ENCODE data around the gene LAPTM5.
A peak's percentile ranks its signal among the peaks of the same experiment; 100 is the strongest.

Gene LAPTM5, protein sequence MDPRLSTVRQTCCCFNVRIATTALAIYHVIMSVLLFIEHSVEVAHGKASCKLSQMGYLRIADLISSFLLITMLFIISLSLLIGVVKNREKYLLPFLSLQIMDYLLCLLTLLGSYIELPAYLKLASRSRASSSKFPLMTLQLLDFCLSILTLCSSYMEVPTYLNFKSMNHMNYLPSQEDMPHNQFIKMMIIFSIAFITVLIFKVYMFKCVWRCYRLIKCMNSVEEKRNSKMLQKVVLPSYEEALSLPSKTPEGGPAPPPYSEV

DNA sequence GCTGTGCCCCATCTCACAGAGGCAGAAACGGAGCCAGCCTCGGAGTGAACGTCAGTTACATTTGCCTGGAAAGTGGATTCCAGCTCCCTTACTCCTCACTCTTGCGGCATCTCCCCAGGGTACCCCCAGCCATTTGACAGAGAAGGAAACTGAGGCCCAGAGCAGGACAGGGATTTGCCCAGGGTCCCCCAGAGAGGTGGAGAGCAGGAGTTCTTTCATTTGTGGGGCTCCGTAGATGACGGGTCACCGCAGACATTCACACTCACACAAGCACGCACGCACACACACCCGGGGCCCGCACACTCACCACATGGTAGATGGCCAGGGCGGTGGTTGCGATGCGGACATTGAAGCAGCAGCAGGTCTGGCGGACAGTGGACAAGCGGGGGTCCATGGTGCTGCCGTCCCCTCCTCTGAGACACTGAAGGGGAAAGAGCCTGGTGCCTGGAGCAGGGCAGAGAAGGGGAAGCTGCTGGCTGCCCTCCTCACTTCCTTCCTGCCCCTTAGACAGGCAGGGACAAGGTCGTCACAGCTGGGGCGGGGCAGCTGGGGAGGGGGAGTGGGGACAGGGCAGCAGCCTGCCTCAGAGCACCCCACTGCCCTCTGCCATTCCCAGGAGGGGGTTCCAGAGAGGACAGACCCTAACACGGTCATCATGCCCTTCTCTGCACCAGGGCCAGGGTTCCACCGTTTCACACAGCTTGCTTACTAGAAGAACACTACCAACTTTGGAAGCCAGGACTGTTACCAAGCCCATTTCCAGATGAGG is at the start of gene LAPTM5:
TSS of gene LAPTM5 (minus strand) at position 423 of the 769 bp plus-strand sequence. CDS start at position 394, 29 bp downstream.
- H3K4me1 ChIP-seq (ENCODE audit: control insufficient read depth, insufficient read depth, low read length) = no peaks in the 10 kb centered on the region
- ChIA-PET CTCF (interaction anchor here (0.6 to 1.2 kb wide), 3 partner anchors 22 to 1372 kb away, joined by 4 to 12 read pairs (median 4); no protein-coding TSS in a partner anchor), POLR2A (interaction anchor here (1.3 kb wide), 1 partner anchor 30 kb away, joined by 3 read pairs; no protein-coding TSS in a partner anchor)
- no peaks in the 10 kb centered on the region for H3K36me3 ChIP-seq (ENCODE audit: control insufficient read depth in 2 of 2, insufficient read depth in 1 of 2, low read length in 2 of 2)
- H3K27ac ChIP-seq (ENCODE audit: extremely low read depth, low read depth, low read length) = no peak within 1 kb of the TSS
- no peaks in the 10 kb centered on the region for H3K9me3 ChIP-seq (ENCODE audit: control insufficient read depth, insufficient read depth, low read depth, low read length)
- H3K4me3 ChIP-seq (ENCODE audit: low read depth, low read length) = no peak within 1 kb of the TSS
- no peak for TF ChIP-seq ZNF623 (tag by site-specific recombination; IDR thresholded peaks at IDR 0.05)
- TF ChIP-seq ZNF19 (tag by site-specific recombination; IDR thresholded peaks at IDR 0.05; ENCODE audit: low read depth) = no peak
- no peak for TF ChIP-seq AEBP2 (tag by site-specific recombination; IDR thresholded peaks at IDR 0.05; ENCODE audit: borderline replicate concordance)
- no peak for TF ChIP-seq KLF9 (tag by site-specific recombination; IDR thresholded peaks at IDR 0.05; ENCODE audit: low read depth)

- H3K4me3 ChIP-seq (ENCODE audit: low read depth, low read length) = no peak overlapping the region
- TF ChIP-seq ZNF664 (tag by site-specific recombination; IDR thresholded peaks at IDR 0.05) (peak; percentile 100), ZNF184 (tag by site-specific recombination; IDR thresholded peaks at IDR 0.05) (no peak), ZNF223 (tag by site-specific recombination; IDR thresholded peaks at IDR 0.05) (0 out of 2 replicates have a peak, but pooled peaks have one; percentile 9), HOXC10 (CRISPR knock-in tag; IDR thresholded peaks at IDR 0.05) (no peak), ZNF202 (tag by site-specific recombination; IDR thresholded peaks at IDR 0.05; ENCODE audit: borderline replicate concordance) (no peak), ZFP69B (tag by site-specific recombination; IDR thresholded peaks at IDR 0.05) (no peak), ZNF121 (tag by site-specific recombination; IDR thresholded peaks at IDR 0.05) (no peak), ZNF792 (tag by site-specific recombination; IDR thresholded peaks at IDR 0.05) (peak; percentile 85), SP2 (tag by site-specific recombination; IDR thresholded peaks at IDR 0.05) (0 out of 2 replicates have a peak, but pooled peaks have one; percentile 4), RBAK (tag by site-specific recombination; IDR thresholded peaks at IDR 0.05) (no peak), ZNF112 (tag by site-specific recombination; IDR thresholded peaks at IDR 0.05) (no peak), ZNF449 (tag by site-specific recombination; IDR thresholded peaks at IDR 0.05) (no peak), ZNF514 (tag by site-specific recombination; IDR thresholded peaks at IDR 0.05) (no peak)
- TF ChIP-seq, protein P1, sequence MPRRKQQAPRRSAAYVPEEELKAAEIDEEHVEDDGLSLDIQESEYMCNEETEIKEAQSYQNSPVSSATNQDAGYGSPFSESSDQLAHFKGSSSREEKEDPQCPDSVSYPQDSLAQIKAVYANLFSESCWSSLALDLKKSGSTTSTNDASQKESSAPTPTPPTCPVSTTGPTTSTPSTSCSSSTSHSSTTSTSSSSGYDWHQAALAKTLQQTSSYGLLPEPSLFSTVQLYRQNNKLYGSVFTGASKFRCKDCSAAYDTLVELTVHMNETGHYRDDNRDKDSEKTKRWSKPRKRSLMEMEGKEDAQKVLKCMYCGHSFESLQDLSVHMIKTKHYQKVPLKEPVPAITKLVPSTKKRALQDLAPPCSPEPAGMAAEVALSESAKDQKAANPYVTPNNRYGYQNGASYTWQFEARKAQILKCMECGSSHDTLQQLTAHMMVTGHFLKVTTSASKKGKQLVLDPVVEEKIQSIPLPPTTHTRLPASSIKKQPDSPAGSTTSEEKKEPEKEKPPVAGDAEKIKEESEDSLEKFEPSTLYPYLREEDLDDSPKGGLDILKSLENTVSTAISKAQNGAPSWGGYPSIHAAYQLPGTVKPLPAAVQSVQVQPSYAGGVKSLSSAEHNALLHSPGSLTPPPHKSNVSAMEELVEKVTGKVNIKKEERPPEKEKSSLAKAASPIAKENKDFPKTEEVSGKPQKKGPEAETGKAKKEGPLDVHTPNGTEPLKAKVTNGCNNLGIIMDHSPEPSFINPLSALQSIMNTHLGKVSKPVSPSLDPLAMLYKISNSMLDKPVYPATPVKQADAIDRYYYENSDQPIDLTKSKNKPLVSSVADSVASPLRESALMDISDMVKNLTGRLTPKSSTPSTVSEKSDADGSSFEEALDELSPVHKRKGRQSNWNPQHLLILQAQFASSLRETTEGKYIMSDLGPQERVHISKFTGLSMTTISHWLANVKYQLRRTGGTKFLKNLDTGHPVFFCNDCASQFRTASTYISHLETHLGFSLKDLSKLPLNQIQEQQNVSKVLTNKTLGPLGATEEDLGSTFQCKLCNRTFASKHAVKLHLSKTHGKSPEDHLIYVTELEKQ (tag by site-specific recombination; IDR thresholded peaks at IDR 0.05; ENCODE audit: borderline replicate concordance) = no peak
- TF ChIP-seq, protein P2, sequence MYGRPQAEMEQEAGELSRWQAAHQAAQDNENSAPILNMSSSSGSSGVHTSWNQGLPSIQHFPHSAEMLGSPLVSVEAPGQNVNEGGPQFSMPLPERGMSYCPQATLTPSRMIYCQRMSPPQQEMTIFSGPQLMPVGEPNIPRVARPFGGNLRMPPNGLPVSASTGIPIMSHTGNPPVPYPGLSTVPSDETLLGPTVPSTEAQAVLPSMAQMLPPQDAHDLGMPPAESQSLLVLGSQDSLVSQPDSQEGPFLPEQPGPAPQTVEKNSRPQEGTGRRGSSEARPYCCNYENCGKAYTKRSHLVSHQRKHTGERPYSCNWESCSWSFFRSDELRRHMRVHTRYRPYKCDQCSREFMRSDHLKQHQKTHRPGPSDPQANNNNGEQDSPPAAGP (tag by site-specific recombination; IDR thresholded peaks at IDR 0.05) = no peak
- TF ChIP-seq, protein P3, sequence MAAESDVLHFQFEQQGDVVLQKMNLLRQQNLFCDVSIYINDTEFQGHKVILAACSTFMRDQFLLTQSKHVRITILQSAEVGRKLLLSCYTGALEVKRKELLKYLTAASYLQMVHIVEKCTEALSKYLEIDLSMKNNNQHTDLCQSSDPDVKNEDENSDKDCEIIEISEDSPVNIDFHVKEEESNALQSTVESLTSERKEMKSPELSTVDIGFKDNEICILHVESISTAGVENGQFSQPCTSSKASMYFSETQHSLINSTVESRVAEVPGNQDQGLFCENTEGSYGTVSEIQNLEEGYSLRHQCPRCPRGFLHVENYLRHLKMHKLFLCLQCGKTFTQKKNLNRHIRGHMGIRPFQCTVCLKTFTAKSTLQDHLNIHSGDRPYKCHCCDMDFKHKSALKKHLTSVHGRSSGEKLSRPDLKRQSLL (tag by site-specific recombination; IDR thresholded peaks at IDR 0.05) = no peak
Measured at GRCh38 chr1:30806381-30807317, 49.1 kb upstream of the LAPTM5 start.

More at GRCh38 chr1:30806381-30807317, 49.1 kb upstream of the LAPTM5 start:
- POLR2A ChIA-PET = interaction anchor here (1.0 to 1.1 kb wide), 2 partner anchors 17 to 25 kb away, joined by 4 to 7 read pairs; no protein-coding TSS in a partner anchor
- Histone ChIP-seq H3K36me3 (ENCODE audit: control insufficient read depth in 2 of 2, insufficient read depth in 1 of 2, low read length in 2 of 2) (no peaks in the 10 kb centered on the region), H3K4me1 (ENCODE audit: control insufficient read depth, insufficient read depth, low read length) (peaks cover 6% of the 10 kb centered on the region; the same call in 1 of the 2 replicates), H3K9me3 (ENCODE audit: control insufficient read depth, insufficient read depth, low read depth, low read length) (no peaks in the 10 kb centered on the region), H3K27ac (ENCODE audit: extremely low read depth, low read depth, low read length) (no peak overlapping the region)
- CTCF ChIA-PET = interaction anchor here (1.0 to 16.7 kb wide), 5 partner anchors 25 to 106 kb away, joined by 3 to 434 read pairs (median 6); no protein-coding TSS in a partner anchor

Measured in HEK293 (cell line).